SH-SY5Y (cell line): Measurements from ENCODE around the gene HACE1.

ENCODE experiments used
- GATA2 ChIP-seq: IDR thresholded peaks from 2 replicates; pipeline ENCODE4 v1.6.1; 2011; ENCODE audit warnings: mild to moderate bottlenecking, low read depth, low read length
- GATA3 ChIP-seq: IDR thresholded peaks from 2 replicates; pipeline ENCODE4 v1.6.1; 2011; ENCODE audit warnings: low read depth, mild to moderate bottlenecking, low read length, moderate library complexity

HACE1 gene

DNA sequence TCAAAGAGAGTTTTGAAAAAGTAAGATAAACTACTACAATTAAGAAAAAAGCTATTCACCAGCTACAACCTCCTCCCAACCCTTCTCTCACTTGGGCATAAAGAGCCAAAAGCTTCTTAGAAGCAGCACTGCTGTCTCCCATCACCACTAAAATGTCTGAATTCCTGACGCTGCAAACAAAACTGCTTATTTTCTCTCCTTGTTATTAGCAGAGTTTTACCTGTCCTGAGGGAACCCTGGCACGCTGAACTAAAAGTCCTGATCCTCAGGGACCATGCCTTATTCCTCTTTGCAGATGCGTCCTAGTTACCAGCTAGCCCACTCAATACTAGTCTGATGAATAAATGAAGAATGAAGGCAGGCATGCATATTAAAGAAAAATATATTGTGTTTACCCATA is 1.1 kb downstream of the HACE1 start:
- TF ChIP-seq GATA2 (no peak), GATA3 (no peak)

- TF ChIP-seq GATA3 = no peak
Observed at GRCh38 chr6:104855507-104855906, 4.2 kb downstream of the HACE1 start.

DNA sequence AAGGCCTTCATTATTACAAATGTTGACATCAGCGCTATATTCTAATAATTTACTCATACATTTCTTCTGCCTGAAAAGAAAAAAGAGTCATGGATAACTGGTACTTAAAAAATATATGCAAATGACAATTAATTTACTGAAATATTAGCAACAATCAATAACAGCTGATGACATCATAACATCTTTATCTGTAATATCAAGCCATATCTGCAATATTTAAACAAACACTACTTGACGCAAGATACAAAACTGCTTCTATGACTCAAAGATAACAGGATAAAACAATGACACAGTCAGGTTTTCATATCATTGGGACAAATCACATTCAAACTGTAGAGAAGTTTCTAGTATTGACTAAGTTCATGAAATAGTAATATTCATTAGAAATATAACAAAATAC is 16.5 kb downstream of the HACE1 start:
- TF ChIP-seq GATA3 = no peak
- TF ChIP-seq GATA2 = no peak

- no peak for TF ChIP-seq GATA3
- TF ChIP-seq GATA2 = no peak
Observed at GRCh38 chr6:104837158-104837557, 22.6 kb downstream of the HACE1 start.

- no peak for TF ChIP-seq GATA3
- TF ChIP-seq GATA2 = no peak
Observed at GRCh38 chr6:104835782-104836181, 23.9 kb downstream of the HACE1 start.

- no peak for TF ChIP-seq GATA2
- no peak for TF ChIP-seq GATA3
Observed at GRCh38 chr6:104829183-104829958, 30.3 kb downstream of the HACE1 start.

GRCh38 chr6:104828478-104828877 is 31.2 kb downstream of the HACE1 start:
- TF ChIP-seq GATA2 (no peak), GATA3 (no peak)

DNA sequence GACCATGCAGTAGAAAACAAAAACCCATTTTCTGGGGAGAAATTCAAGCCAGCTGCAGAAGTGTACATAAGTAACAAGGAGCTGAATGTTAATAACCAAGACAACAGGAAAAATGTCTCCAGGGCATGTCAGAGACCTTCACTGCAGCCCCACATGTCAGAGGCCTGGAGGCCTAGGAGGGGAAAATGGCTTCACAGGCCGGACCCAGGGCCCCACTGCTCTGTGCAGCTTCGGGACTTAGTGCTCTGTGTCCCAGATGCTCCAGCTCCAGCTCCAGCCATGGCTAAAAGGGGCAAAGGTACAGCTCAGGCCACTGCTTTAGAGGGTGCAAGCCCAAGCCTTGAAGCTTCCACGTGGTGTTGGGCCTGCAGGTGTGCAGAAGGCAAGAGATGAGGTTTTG is 43.6 kb downstream of the HACE1 start:
- TF ChIP-seq GATA2 (no peak), GATA3 (no peak)

DNA sequence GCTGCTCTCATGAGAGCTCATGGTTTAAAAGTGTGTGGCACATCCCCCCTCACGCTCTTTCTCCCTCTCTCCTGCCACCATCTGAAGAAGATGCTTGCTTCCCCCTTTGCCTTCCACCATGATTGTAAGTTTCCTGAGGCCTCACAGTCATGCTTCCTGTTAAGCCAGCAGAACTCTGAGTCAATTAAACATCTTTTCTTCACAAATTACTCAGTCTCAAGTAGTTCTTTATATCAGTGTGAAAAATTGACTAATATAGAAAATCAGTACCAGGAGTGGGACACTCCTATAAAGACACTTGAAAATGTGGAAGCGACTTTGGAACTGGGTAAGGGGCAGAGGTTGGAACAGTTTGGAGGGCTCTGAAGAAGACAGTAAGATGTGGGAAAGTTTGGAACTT is 45.0 kb downstream of the HACE1 start:
- no peak for TF ChIP-seq GATA2
- TF ChIP-seq GATA3 = no peak

- TF ChIP-seq GATA2 (no peak), GATA3 (no peak)
Observed at GRCh38 chr6:104813552-104813951, 46.2 kb downstream of the HACE1 start.

DNA sequence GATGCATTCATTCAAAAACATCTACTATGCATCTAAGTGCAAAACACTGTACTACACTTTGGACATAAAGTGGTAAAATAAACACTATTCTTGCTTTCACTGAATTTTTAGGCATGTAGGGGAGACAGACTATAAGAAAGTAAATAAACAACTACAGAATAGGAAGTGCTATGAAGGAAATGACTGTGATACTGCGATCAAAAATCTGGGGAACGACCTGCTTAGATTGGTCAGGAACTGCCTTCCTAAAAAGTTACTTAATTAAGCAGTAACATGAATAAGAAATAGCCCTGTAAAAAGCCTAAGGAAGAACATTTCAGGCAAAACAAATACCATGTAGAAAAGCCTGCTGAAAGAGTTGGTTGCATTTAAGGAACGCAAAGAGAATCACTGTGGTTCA is 50.6 kb downstream of the HACE1 start:
- TF ChIP-seq GATA3 (no peak), GATA2 (no peak)

DNA sequence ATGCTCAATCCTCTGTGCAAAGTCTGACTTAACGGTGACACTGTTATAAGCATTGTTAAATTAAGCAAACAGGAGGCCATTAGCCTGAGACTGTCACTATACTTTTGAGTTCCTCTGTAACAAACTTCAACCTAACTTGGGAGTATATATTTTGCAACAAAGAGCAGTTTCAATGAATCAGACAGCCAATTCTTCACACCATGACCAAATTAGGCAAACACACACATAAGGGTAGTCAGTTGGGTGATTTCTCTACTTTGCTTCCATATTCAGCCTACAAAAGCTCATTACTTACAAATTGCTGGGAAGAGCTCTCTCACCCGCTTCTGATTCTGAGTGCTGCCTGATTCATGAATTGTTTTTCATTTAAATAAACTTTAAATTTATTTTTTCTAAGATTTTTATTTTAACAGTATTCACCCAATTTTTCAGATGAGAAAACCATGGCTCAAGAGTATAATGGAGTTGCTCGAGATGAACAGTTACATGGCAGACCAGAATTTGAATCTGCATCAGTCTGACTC is 60.5 kb downstream of the HACE1 start:
- TF ChIP-seq GATA3 = no peak
- TF ChIP-seq GATA2 = no peak

DNA sequence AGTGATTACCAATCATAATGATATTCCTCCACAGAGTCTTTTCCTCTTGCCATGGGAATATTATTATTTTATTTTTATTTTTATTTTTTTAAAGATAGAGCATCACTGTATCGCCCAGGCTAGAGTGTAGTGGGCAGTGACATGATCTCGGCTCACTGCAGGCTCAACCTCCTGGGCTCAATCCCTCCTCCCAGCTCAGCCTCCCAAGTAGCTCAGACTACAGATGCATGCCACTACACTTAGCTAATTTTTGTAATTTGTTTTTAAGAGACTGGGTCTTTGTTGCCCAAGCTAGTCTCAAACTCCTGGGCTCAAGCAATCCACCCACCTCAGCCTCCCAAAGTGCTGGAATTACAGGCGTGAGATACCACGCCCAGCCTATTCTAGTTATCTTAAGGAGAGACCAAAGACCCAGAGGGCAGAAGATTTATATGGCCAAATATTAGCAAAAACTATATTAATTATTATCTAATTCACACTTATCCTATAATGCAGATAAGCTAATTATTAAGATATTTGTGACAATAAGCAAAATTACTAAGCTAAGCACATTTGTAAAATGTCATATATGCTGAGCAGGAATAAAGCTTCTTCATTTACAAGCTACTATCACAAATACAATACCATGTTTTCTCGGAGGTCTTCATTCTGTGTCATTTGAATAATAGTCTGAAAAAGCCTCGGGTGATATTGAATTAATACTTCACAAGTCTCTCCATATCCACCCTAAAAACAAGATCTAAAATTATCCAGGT is 63.5 kb downstream of the HACE1 start:
- no peak for TF ChIP-seq GATA2
- no peak for TF ChIP-seq GATA3

GRCh38 chr6:104795363-104795762 is 64.4 kb downstream of the HACE1 start:
- no peak for TF ChIP-seq GATA2
- TF ChIP-seq GATA3 = no peak

- no peak for TF ChIP-seq GATA2
- TF ChIP-seq GATA3 = no peak
Observed at GRCh38 chr6:104789770-104790190, 69.9 kb downstream of the HACE1 start.

GRCh38 chr6:104788400-104788799 is 71.3 kb downstream of the HACE1 start:
- TF ChIP-seq GATA2 = no peak
- TF ChIP-seq GATA3 = no peak
